Measurements from ENCODE around the gene AFAP1.

DNA sequence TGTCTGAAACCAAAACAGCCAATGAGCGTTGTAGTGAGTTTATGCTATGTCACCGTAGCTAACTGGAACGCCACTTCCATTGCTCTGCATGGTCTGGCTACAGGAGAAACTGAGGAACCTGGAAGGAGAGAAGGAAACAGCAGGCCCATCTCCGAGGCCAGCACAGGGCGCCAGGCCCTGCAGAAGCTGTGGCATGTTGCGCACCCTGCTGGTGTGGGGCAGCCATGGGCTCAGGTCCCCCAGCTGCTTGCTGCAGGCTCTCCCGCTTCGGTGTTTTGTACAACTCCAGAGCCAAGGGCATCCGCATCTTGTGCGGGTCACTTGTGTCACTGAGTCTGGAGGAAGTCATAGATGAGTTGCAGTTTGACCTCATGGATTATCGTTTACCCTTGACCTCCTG is 89.2 kb downstream of the AFAP1 start:
- TF ChIP-seq CTCF (IDR thresholded peaks at IDR 0.05) (no peak), POLR2A (IDR thresholded peaks at IDR 0.05) (no peak)

Data from uterus (tissue), 2 donors.